PC-3 (cell line): ENCODE measurements around the gene ZNF614.
"Not testable (repeated sequence)": the region's sequence is repeated elsewhere in the genome, so short reads cannot be mapped to it uniquely, and the experiment has no call there.

ENCODE experiments used
- CTCF ChIP-seq: fragments of 300-600 bp; sonication (generic); conservative IDR thresholded peaks from 2 replicates; pipeline ENCODE4 v1.5.1; 2017; ENCODE audit warnings: antibody characterized with exemption, low read depth, mild to moderate bottlenecking, low read length
- EZH2 ChIP-seq: fragments of 300-600 bp; sonication (generic); IDR thresholded peaks from one replicate; pipeline ENCODE4 v1.6.1; 2017; ENCODE audit warnings: antibody characterized with exemption, mild to moderate bottlenecking, low read length; ENCODE audit not compliant: unreplicated experiment

GRCh38 chr19:51980926-51981325 lies 47.3 kb downstream of the ZNF614 start:
- TF ChIP-seq EZH2, CTCF: not testable (repeated sequence)
